OCI-LY3 (cell line): Measurements from ENCODE around the gene EVPL.

Experiments used
- H2AFZ ChIP-seq: fragments of 200-600, 300-600 bp; shearing (Covaris generic); 2 replicates; pipeline ENCODE4 v1.6.0; 2014; ENCODE audit warnings: antibody characterized with exemption, low read depth, low read length
- H3K27ac ChIP-seq: fragments of 200-600, 300-600 bp; sonication (generic); 2 replicates; pipeline ENCODE4 v1.5.1; 2014; ENCODE audit warnings: mild to moderate bottlenecking, low read length, moderate library complexity, mixed read lengths
- H3K27me3 ChIP-seq: fragments of 200-600, 300-600 bp; sonication (generic); 2 replicates; pipeline ENCODE4 v1.6.1; 2014; ENCODE audit warnings: low read depth, low read length, mixed read lengths
- H3K36me3 ChIP-seq: fragments of 200-600, 300-600 bp; sonication (generic); replicated peaks from 2 replicates; pipeline ENCODE3; 2014; ENCODE audit warnings: low read depth, low read length, mixed read lengths
- H3K4me1 ChIP-seq: fragments of 300-600, 200-600 bp; sonication (generic); 2 replicates; pipeline ENCODE4 v1.6.1; 2014; ENCODE audit warnings: low read length, mixed read lengths
- H3K4me2 ChIP-seq: fragments of 200-600, 300-600 bp; sonication (generic); 2 replicates; pipeline ENCODE4 v1.6.1; 2014; ENCODE audit warnings: low read length, mixed read lengths
- H3K4me3 ChIP-seq: fragments of 300-600, 200-600 bp; sonication (generic); 2 replicates; pipeline ENCODE4 v1.5.1; 2014; ENCODE audit warnings: antibody characterized with exemption, mild to moderate bottlenecking, low read length, moderate library complexity
- H3K79me2 ChIP-seq: fragments of 300-600, 200-600 bp; shearing (Covaris generic); 2 replicates; pipeline ENCODE4 v1.6.1; 2014; ENCODE audit warnings: mild to moderate bottlenecking, low read length, mixed read lengths
- H3K9ac ChIP-seq: fragments of 300-600, 200-600 bp; shearing (Covaris generic); 2 replicates; pipeline ENCODE4 v1.6.0; 2014; ENCODE audit warnings: mild to moderate bottlenecking, low read length, moderate library complexity
- H3K9me3 ChIP-seq: fragments of 200-600, 300-600 bp; shearing (Covaris generic); 2 replicates; pipeline ENCODE4 v1.6.1; 2014; ENCODE audit warnings: low read length, mixed read lengths; ENCODE audit not compliant: insufficient read depth
- H4K20me1 ChIP-seq: fragments of 200-600, 300-600 bp; sonication (generic); 2 replicates; pipeline ENCODE4 v1.6.1; 2016; ENCODE audit warnings: low read length, mixed read lengths; ENCODE audit not compliant: insufficient read depth
- EZH2phosphoT487 ChIP-seq: fragments of 200-600 bp; shearing (Covaris generic); IDR thresholded peaks from 2 replicates; pipeline ENCODE4 v1.6.1; 2018; ENCODE audit warnings: antibody characterized with exemption, mixed run types, low read depth
- TF ChIP-seq, protein P1 (sequence below): fragments of 200-600, 300-600 bp; sonication (generic); IDR thresholded peaks from 2 replicates; pipeline ENCODE4 v1.5.1; 2014; ENCODE audit warnings: antibody characterized with exemption, low read length, low read depth

Gene EVPL

DNA sequence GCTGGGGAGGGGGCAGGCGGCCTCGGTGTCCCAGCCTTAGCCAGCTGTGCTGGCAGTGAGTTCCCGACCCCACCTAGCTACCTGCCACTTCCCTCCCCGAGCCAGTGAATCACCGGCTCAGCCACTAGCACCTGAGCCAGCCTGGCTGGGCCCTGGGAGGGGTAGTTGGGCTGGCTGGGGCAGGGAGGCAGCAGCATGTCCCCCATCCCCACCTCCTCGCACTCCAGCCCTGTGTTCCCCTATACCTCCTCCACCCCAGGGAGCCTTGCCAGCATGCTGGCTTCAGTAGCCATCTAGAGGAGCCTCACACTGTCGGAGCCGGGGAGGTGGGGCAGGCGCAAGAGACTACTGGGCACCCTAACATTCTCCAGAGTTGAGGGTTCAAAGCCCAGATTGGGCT, 2.8 kb downstream of the EVPL start:
- Histone ChIP-seq H3K4me2 (no peak overlapping the region), H3K36me3 (no peaks in the 10 kb centered on the region), H3K9ac (no peak overlapping the region), H4K20me1 (no peaks in the 10 kb centered on the region), H3K27me3 (no peaks in the 10 kb centered on the region), H3K9me3 (no peaks in the 10 kb centered on the region), H3K27ac (no peak overlapping the region), H3K4me3 (no peak overlapping the region), H3K4me1 (no peaks in the 10 kb centered on the region), H2AFZ (no peak overlapping the region), H3K79me2 (no peaks in the 10 kb centered on the region)
- TF ChIP-seq, protein P1, sequence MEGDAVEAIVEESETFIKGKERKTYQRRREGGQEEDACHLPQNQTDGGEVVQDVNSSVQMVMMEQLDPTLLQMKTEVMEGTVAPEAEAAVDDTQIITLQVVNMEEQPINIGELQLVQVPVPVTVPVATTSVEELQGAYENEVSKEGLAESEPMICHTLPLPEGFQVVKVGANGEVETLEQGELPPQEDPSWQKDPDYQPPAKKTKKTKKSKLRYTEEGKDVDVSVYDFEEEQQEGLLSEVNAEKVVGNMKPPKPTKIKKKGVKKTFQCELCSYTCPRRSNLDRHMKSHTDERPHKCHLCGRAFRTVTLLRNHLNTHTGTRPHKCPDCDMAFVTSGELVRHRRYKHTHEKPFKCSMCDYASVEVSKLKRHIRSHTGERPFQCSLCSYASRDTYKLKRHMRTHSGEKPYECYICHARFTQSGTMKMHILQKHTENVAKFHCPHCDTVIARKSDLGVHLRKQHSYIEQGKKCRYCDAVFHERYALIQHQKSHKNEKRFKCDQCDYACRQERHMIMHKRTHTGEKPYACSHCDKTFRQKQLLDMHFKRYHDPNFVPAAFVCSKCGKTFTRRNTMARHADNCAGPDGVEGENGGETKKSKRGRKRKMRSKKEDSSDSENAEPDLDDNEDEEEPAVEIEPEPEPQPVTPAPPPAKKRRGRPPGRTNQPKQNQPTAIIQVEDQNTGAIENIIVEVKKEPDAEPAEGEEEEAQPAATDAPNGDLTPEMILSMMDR = no peak
- TF ChIP-seq EZH2phosphoT487 = no peak

DNA sequence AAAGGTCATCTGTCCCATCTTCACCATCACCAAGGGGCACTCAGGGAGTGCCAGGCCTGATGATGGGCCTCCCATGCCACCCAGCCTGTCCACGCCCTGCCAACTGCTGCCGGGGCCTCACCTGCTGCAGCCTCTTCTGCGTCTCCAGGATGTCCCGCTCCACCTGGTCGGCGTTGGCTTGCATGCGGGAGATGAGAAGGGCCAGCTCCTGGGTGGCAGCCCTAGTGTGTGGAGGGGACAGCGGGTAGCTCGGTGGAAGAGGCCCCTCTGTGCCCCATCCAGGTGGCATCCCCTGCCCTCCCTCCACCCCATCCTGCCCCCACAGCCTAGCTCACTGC, 3.2 kb downstream of the EVPL start:
- Histone ChIP-seq H3K79me2 (no peaks in the 10 kb centered on the region), H2AFZ (no peak overlapping the region), H3K9me3 (no peaks in the 10 kb centered on the region), H4K20me1 (no peaks in the 10 kb centered on the region), H3K27me3 (no peaks in the 10 kb centered on the region), H3K4me2 (no peak overlapping the region), H3K27ac (no peak overlapping the region), H3K9ac (no peak overlapping the region), H3K4me3 (no peak overlapping the region), H3K36me3 (no peaks in the 10 kb centered on the region), H3K4me1 (no peaks in the 10 kb centered on the region)
- TF ChIP-seq, protein P1 = no peak

DNA sequence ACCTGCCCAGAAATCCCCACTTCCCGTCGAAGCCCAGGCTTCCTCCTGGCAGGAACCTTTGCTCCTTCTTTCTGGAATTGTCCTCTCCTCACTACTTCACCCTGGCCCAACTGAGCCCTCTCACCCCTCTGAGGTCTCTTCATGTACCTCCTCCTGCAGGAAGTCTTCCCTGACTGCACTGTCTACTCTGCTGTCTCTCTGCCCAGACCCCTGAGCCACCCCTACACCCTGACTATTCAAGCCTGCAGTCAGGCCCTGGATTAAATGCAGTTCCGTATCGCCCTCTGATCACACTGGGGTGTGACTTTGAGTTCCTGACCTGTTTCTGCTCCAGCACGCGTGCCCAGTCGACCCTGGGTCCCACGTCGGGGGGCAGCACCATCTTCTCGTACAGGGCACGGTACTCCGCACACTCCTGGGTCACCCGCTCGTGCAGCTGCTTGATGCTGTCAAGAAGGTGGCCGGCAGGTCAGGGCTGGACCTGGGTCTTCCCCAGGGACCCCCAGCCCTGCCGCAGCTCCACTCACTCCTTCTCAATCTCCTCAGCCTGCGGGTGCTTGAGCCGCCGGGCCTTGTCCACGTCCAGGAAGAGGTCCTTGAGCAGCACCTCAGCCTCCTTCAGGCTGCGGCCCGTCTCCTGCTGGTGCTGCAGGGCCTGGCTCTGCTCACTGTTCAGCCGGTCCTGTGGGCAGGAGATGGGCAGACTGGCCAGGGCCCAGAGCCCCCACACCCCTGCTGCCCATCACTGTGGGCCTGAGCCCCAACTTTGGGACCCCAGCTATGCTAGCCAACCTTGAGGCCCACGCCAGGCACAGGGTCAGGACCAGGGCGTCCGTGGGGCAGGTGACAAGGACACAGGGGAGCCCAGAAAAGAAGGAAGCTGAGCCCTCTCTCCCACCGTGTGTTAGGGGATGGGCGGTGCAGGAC, 3.9 kb downstream of the EVPL start:
- Histone ChIP-seq H3K4me2 (no peak overlapping the region), H3K27ac (no peak overlapping the region)
- TF ChIP-seq, protein P1 = no peak
- no peak for TF ChIP-seq EZH2phosphoT487

DNA sequence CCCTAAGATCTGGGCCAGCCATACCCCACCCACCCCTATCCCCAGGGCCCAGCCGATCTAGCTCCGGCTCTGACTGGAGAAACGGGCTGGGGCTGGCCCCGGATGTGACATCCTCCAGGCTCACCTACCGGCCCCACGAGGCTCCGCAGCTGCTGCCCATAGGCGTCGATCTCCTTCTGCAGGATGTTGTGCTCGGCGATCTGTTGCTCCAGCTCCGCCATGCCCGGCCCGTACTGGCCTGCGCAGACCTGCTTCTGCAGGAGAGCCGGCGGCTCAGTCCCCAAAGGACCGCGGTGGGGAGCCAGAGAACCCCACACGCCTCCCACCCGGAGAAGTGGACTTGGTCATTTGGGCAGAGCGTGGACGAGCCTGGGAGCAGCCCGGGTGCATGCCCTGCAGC, 4.8 kb downstream of the EVPL start:
- H2AFZ ChIP-seq = no peak overlapping the region
- H3K79me2 ChIP-seq = no peaks in the 10 kb centered on the region
- H3K4me3 ChIP-seq = no peak overlapping the region
- H3K36me3 ChIP-seq = no peaks in the 10 kb centered on the region
- no peaks in the 10 kb centered on the region for H3K4me1 ChIP-seq
- no peaks in the 10 kb centered on the region for H4K20me1 ChIP-seq
- no peaks in the 10 kb centered on the region for H3K9me3 ChIP-seq
- TF ChIP-seq, protein P1 = no peak
- TF ChIP-seq EZH2phosphoT487 = no peak
- H3K27me3 ChIP-seq = no peaks in the 10 kb centered on the region
- H3K27ac ChIP-seq = no peak overlapping the region
- no peak overlapping the region for H3K4me2 ChIP-seq
- H3K9ac ChIP-seq = no peak overlapping the region

More for the DNA sequence above, 3.9 kb downstream of the EVPL start:
- Histone ChIP-seq H3K4me1 (no peaks in the 10 kb centered on the region), H3K79me2 (no peaks in the 10 kb centered on the region), H3K4me3 (no peak overlapping the region), H4K20me1 (no peaks in the 10 kb centered on the region), H3K9me3 (no peaks in the 10 kb centered on the region), H3K9ac (no peak overlapping the region), H3K36me3 (no peaks in the 10 kb centered on the region), H2AFZ (no peak overlapping the region), H3K27me3 (no peaks in the 10 kb centered on the region)
